Suprapubic skin (tissue), 4 donors: ENCODE results near the gene TENM3. TPM values are rescaled to one million over a fixed set of nuclear protein-coding genes. Genes with fewer than 3 reads are reported as not detected.
"Not testable (repeated sequence)": the region's sequence is repeated elsewhere in the genome, so short reads cannot be mapped to it uniquely, and the experiment has no call there.

Experiments used
- DNase-seq, 2 donors: peaks; one replicate each; pipeline ENCODE4 v3.0.0-alpha.2; 2019; ENCODE audit warnings: low spot score in 2 of 2
- H3K27ac ChIP-seq: fragments of 200-600 bp; sonication (generic); one replicate; pipeline ENCODE4 v1.5.1; 2019
- H3K27me3 ChIP-seq: fragments of 200-600 bp; sonication (generic); one replicate; pipeline ENCODE4 v1.5.1; 2019
- H3K36me3 ChIP-seq: fragments of 200-600 bp; sonication (generic); one replicate; pipeline ENCODE4 v1.5.1; 2019
- H3K4me1 ChIP-seq: fragments of 200-600 bp; sonication (generic); one replicate; pipeline ENCODE4 v1.5.1; 2019
- H3K4me3 ChIP-seq: fragments of 200-600 bp; sonication (generic); one replicate; pipeline ENCODE4 v1.5.1; 2019; ENCODE audit warnings: mild to moderate bottlenecking
- H3K9me3 ChIP-seq: fragments of 200-600 bp; sonication (generic); one replicate; pipeline ENCODE4 v1.5.1; 2019
- CTCF ChIP-seq, 2 donors: fragments of 200-600 bp in 1 of 2; fragments of 450-650 bp in 1 of 2; sonication (generic) in 1 of 2; IDR thresholded peaks; one replicate each; pipeline ENCODE4 v1.5.1; 2016 to 2019; ENCODE audit warnings: antibody characterized with exemption in 2 of 2, mild to moderate bottlenecking in 1 of 2, moderate library complexity in 1 of 2
- EP300 ChIP-seq: sonication (generic); formaldehyde crosslinking; IDR thresholded peaks from one replicate; pipeline ENCODE4 v1.6.1; 2017; ENCODE audit warnings: antibody characterized with exemption
- POLR2A ChIP-seq, 2 donors: fragments of 450-650 bp; IDR thresholded peaks; one replicate each; pipeline ENCODE4 v1.6.1; 2017; ENCODE audit warnings: antibody characterized with exemption in 2 of 2, mild to moderate bottlenecking in 2 of 2, moderate library complexity in 2 of 2
- POLR2AphosphoS5 ChIP-seq, 3 donors: sonication (generic); formaldehyde crosslinking; IDR thresholded peaks; one replicate each; pipeline ENCODE4 v1.6.1; 2017; ENCODE audit warnings: antibody characterized with exemption in 3 of 3
- WGBS: methylation state at CpG from one replicate; pipeline ENCODE4 v1.1.5; 2018; 5-methylcytosine and 5-hydroxymethylcytosine counted together
- total RNA-seq, 4 donors: library from RNA; depleted of rRNA; stranded (reverse); fragments of >200 nt; gene quantifications; one replicate each; pipeline ENCODE4 v1.1.0, GENCODE V29; 2016

TENM3 gene
- total RNA-seq, 4 donors from 2014 or later, result 0.81 to 2.9 (median 1.8) TPM

- no peak overlapping the region for H3K4me3 ChIP-seq
- no peak overlapping the region for H3K27ac ChIP-seq
- TF ChIP-seq CTCF (IDR thresholded peaks at IDR 0.05) (no peak), POLR2AphosphoS5 (IDR thresholded peaks at IDR 0.05) (no peak), EP300 (no peak), POLR2A (IDR thresholded peaks at IDR 0.05) (no peak)
- no peaks in the 10 kb centered on the region for H3K9me3 ChIP-seq
- no peaks in the 10 kb centered on the region for H3K27me3 ChIP-seq
- WGBS, result 62% methylated on average over 4 of the region's 5 CpGs
- no peaks in the 10 kb centered on the region for H3K36me3 ChIP-seq
- H3K4me1 ChIP-seq, result no peaks in the 10 kb centered on the region
- DNase-seq, result no peak
Measured at GRCh38 chr4:182231496-182231895, 11.7 kb upstream of the TENM3 start.

GRCh38 chr4:182233310-182234090 is 9.7 kb upstream of the TENM3 start:
- WGBS, result 60% methylated on average over 12 of the region's 12 CpGs
- Histone ChIP-seq H3K27ac (no peak overlapping the region), H3K36me3 (no peaks in the 10 kb centered on the region), H3K4me1 (no peaks in the 10 kb centered on the region), H3K9me3 (no peaks in the 10 kb centered on the region), H3K4me3 (no peak overlapping the region), H3K27me3 (no peaks in the 10 kb centered on the region)
- TF ChIP-seq EP300 (no peak), CTCF (IDR thresholded peaks at IDR 0.05) (no peak), POLR2A (IDR thresholded peaks at IDR 0.05) (no peak), POLR2AphosphoS5 (IDR thresholded peaks at IDR 0.05) (no peak)
- no peak for DNase-seq

GRCh38 chr4:182235021-182235795 is 8.0 kb upstream of the TENM3 start:
- DNase-seq, result no peak
- Histone ChIP-seq H3K27me3 (no peaks in the 10 kb centered on the region), H3K36me3 (no peaks in the 10 kb centered on the region), H3K4me1 (no peaks in the 10 kb centered on the region), H3K27ac (no peak overlapping the region), H3K4me3 (no peak overlapping the region), H3K9me3 (no peaks in the 10 kb centered on the region)
- TF ChIP-seq POLR2A (IDR thresholded peaks at IDR 0.05) (no peak), CTCF (IDR thresholded peaks at IDR 0.05) (no peak), POLR2AphosphoS5 (IDR thresholded peaks at IDR 0.05) (no peak), EP300 (no peak)
- WGBS, result 54% methylated on average over 8 of the region's 11 CpGs

GRCh38 chr4:182236186-182236585 is 7.0 kb upstream of the TENM3 start:
- no peaks in the 10 kb centered on the region for H3K9me3 ChIP-seq
- no peak overlapping the region for H3K4me3 ChIP-seq
- no peaks in the 10 kb centered on the region for H3K36me3 ChIP-seq
- no peak overlapping the region for H3K27ac ChIP-seq
- H3K27me3 ChIP-seq, result no peaks in the 10 kb centered on the region
- no peak for TF ChIP-seq POLR2A (IDR thresholded peaks at IDR 0.05)
- TF ChIP-seq POLR2AphosphoS5 (IDR thresholded peaks at IDR 0.05), result no peak
- TF ChIP-seq EP300, result no peak
- TF ChIP-seq CTCF (IDR thresholded peaks at IDR 0.05), result no peak
- no peaks in the 10 kb centered on the region for H3K4me1 ChIP-seq
- 75% methylated on average over 2 of the region's 2 CpGs for WGBS
- DNase-seq, result no peak

- H3K4me3 ChIP-seq, H3K9me3 ChIP-seq, H3K27me3 ChIP-seq, DNase-seq, H3K27ac ChIP-seq, H3K4me1 ChIP-seq, H3K36me3 ChIP-seq: not testable (repeated sequence)
- 92% methylated on average over 6 of the region's 6 CpGs for WGBS
Measured at GRCh38 chr4:182237010-182237409, 6.2 kb upstream of the TENM3 start.
